Kidney epithelial cell (primary cell): ENCODE measurements around the gene U2AF2. TPM values are rescaled to one million over a fixed set of nuclear protein-coding genes. Genes with fewer than 3 reads are reported as not detected.
A peak's percentile ranks its signal among the peaks of the same experiment; 100 is the strongest.

Experiments used
- DNase-seq: peaks from one replicate; pipeline ENCODE4 v3.0.0-alpha.2; 2010; ENCODE audit warnings: low read depth
- H3K27me3 ChIP-seq: 2 replicates; pipeline ENCODE4 v1.6.0; 2011; ENCODE audit warnings: low read length; ENCODE audit not compliant: control insufficient read depth, insufficient read depth
- H3K36me3 ChIP-seq: 2 replicates; pipeline ENCODE4 v1.5.1; 2011; ENCODE audit warnings: low read length; ENCODE audit not compliant: control insufficient read depth, insufficient read depth
- H3K4me3 ChIP-seq: 2 replicates; pipeline ENCODE4 v1.5.1; 2011; ENCODE audit warnings: low read depth, mild to moderate bottlenecking, control low read depth, low read length
- CTCF ChIP-seq: IDR thresholded peaks from 2 replicates; pipeline ENCODE4 v1.5.1; 2011; ENCODE audit warnings: mild to moderate bottlenecking, moderate library complexity, low read length, control low read depth, inconsistent platforms; ENCODE audit not compliant: insufficient read depth, poor library complexity, severe bottlenecking
- total RNA-seq: library from RNA; depleted of rRNA; stranded (reverse); fragments of >200 nt; gene quantifications from 2 replicates; pipeline ENCODE4 v1.2.3, GENCODE V29; 2015

U2AF2 gene
- total RNA-seq, 1 donor from 2014 or later = 153 TPM

GRCh38 chr19:55675661-55676354 is 21.0 kb downstream of the U2AF2 start:
- DNase-seq = no peak
- Histone ChIP-seq H3K36me3 (peaks cover 2% of the 10 kb centered on the region), H3K4me3 (peak overlapping the region; percentile 84), H3K27me3 (no peaks in the 10 kb centered on the region)
- no peak for TF ChIP-seq CTCF

- Histone ChIP-seq H3K36me3 (peaks cover 2% of the 10 kb centered on the region), H3K27me3 (no peaks in the 10 kb centered on the region), H3K4me3 (no peak overlapping the region)
- TF ChIP-seq CTCF = no peak
- DNase-seq = no peak
Observed at GRCh38 chr19:55676383-55676782, 21.5 kb downstream of the U2AF2 start.

GRCh38 chr19:55676889-55677505 is 22.2 kb downstream of the U2AF2 start:
- no peak for DNase-seq
- peaks cover 2% of the 10 kb centered on the region for H3K36me3 ChIP-seq
- H3K4me3 ChIP-seq = no peak overlapping the region
- TF ChIP-seq CTCF = no peak
- H3K27me3 ChIP-seq = no peaks in the 10 kb centered on the region

- Histone ChIP-seq H3K27me3 (no peaks in the 10 kb centered on the region), H3K36me3 (peaks cover 2% of the 10 kb centered on the region), H3K4me3 (no peak overlapping the region)
- no peak for DNase-seq
- TF ChIP-seq CTCF = no peak
Observed at GRCh38 chr19:55677572-55678028, 22.8 kb downstream of the U2AF2 start.

GRCh38 chr19:55678121-55678671 is 23.4 kb downstream of the U2AF2 start:
- no peak for DNase-seq
- Histone ChIP-seq H3K27me3 (no peaks in the 10 kb centered on the region), H3K4me3 (no peak overlapping the region), H3K36me3 (peaks cover 2% of the 10 kb centered on the region)
- no peak for TF ChIP-seq CTCF
